Fibroblast of lung (primary cell): ENCODE measurements around the gene LENG1.

Experiments used
- EZH2 ChIP-seq: IDR thresholded peaks from 2 replicates; pipeline ENCODE4 v1.5.1; 2012; ENCODE audit warnings: low read length, control low read depth, mild to moderate bottlenecking; ENCODE audit errors: missing control alignments
- TF ChIP-seq, protein P1 (sequence below), 2 donors: IDR thresholded peaks in 1 of 2; conservative IDR thresholded peaks in 1 of 2; 1 replicate in 1 of 2; 2 replicates in 1 of 2; pipeline ENCODE4 v1.5.1; 2011 to 2012; ENCODE audit warnings: low read length in 2 of 2, control low read depth in 1 of 2, inconsistent platforms in 1 of 2, low read depth in 1 of 2, mild to moderate bottlenecking in 1 of 2

DNA sequence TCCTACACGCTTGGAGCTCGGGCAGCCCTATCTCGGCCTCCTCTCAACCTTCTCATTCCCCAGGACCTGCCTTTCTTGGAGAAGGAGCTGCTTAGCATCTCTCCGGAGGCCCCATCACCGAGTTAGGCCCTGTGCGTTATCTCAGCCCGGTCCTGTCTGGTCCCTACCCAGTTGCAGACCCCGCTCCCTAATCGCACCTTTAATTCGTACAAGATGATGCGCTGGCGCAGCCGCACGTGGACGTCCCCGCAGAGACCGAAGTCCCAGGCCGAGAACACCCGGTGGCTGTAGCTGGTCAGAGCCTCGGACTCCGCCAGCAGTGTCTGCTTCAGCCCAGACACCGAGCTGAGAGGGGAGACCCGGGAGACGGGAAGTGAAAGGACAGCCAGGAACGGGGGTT lies 5.7 kb upstream of the LENG1 start:
- TF ChIP-seq, protein P1, sequence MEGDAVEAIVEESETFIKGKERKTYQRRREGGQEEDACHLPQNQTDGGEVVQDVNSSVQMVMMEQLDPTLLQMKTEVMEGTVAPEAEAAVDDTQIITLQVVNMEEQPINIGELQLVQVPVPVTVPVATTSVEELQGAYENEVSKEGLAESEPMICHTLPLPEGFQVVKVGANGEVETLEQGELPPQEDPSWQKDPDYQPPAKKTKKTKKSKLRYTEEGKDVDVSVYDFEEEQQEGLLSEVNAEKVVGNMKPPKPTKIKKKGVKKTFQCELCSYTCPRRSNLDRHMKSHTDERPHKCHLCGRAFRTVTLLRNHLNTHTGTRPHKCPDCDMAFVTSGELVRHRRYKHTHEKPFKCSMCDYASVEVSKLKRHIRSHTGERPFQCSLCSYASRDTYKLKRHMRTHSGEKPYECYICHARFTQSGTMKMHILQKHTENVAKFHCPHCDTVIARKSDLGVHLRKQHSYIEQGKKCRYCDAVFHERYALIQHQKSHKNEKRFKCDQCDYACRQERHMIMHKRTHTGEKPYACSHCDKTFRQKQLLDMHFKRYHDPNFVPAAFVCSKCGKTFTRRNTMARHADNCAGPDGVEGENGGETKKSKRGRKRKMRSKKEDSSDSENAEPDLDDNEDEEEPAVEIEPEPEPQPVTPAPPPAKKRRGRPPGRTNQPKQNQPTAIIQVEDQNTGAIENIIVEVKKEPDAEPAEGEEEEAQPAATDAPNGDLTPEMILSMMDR (conservative IDR thresholded peaks at IDR 0.05 in 1 of 2, IDR thresholded peaks at IDR 0.05 in 1 of 2; ENCODE audit: low read depth in 1 of 2, low read length in 2 of 2), result no peak
- TF ChIP-seq EZH2, result no peak
